Measurements from ENCODE around the gene USP21. TPM values are rescaled to one million over a fixed set of nuclear protein-coding genes. Genes with fewer than 3 reads are reported as not detected.

Gene USP21
- total and polyA plus RNA-seq, 9 of the 15 experiments (the other 6 are each of a cell fraction or from before 2014, with no cell fraction given): 4.9 to 52.4 (median 21.6) TPM

DNA sequence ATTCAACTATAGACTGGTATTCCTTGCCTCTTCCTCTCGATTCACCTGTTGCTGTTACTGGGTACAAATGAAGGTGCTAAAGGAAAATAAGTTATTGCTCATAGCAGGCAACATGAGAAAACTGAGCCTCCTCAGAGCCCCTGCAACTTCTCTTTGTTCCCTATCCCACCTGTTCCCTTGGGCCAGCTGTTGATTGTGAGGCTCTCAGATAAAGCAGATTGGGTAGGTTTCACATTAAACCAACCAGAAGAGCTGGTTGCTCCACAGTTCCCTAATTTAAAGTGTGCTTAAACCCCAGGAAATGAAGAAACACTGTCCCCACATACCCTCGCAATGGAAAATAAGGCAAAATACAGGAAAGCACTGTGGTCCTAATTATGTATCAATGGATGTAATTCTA, 31.7 kb upstream of the USP21 start:
- intact Hi-C loops (cut with micrococcal nuclease) (no loop called here), in situ Hi-C loops (cut with MboI) (no loop called here)
- FAIRE-seq (no peak), ATAC-seq (no peak), DNase-seq (ENCODE audit: extremely low read depth in 1 of 4, low spot score in 3 of 4) (no peak)
- H3K27me3 ChIP-seq (ENCODE audit: control insufficient read depth in 2 of 2, insufficient read depth in 2 of 2, low read length in 2 of 2): no peaks in the 10 kb centered on the region
- ChIA-PET POLR2A (interaction anchor here (0.9 to 3.1 kb wide), 4 partner anchors 11 to 82 kb away, joined by 3 to 39 read pairs (median 4); partner anchors contain the start of genes NIT1, PFDN2 and USF1), CTCF (ENCODE audit: low intra/inter-chr PET ratio) (no interaction called here)
- peaks cover 3 to 15% of the 10 kb centered on the region in 2 experiments; a peak in 3 of 5 replicates for H3K4me1 ChIP-seq (replicated peaks in 1 of 2; ENCODE audit: control insufficient read depth in 2 of 2, insufficient read depth in 2 of 2, low read length in 2 of 2)
- H3K4me2 ChIP-seq (ENCODE audit: insufficient read depth, low read length): no peak overlapping the region
- no peaks in the 10 kb centered on the region for H3K9me1 ChIP-seq (ENCODE audit: control insufficient read depth, insufficient read depth, low read length)
- TF ChIP-seq, protein P1, sequence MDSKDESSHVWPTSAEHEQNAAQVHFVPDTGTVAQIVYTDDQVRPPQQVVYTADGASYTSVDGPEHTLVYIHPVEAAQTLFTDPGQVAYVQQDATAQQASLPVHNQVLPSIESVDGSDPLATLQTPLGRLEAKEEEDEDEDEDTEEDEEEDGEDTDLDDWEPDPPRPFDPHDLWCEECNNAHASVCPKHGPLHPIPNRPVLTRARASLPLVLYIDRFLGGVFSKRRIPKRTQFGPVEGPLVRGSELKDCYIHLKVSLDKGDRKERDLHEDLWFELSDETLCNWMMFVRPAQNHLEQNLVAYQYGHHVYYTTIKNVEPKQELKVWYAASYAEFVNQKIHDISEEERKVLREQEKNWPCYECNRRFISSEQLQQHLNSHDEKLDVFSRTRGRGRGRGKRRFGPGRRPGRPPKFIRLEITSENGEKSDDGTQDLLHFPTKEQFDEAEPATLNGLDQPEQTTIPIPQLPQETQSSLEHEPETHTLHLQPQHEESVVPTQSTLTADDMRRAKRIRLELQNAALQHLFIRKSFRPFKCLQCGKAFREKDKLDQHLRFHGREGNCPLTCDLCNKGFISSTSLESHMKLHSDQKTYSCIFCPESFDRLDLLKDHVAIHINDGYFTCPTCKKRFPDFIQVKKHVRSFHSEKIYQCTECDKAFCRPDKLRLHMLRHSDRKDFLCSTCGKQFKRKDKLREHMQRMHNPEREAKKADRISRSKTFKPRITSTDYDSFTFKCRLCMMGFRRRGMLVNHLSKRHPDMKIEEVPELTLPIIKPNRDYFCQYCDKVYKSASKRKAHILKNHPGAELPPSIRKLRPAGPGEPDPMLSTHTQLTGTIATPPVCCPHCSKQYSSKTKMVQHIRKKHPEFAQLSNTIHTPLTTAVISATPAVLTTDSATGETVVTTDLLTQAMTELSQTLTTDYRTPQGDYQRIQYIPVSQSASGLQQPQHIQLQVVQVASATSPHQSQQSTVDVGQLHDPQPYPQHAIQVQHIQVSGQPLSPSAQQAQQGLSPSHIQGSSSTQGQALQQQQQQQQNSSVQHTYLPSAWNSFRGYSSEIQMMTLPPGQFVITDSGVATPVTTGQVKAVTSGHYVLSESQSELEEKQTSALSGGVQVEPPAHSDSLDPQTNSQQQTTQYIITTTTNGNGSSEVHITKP (IDR thresholded peaks at IDR 0.05; ENCODE audit: partially characterized antibody): no peak
- no peak for TF ChIP-seq SLC30A9 (CRISPR knock-in tag; IDR thresholded peaks at IDR 0.05)
- TF ChIP-seq CREBBP (IDR thresholded peaks at IDR 0.05; ENCODE audit: low read depth, low read length): no peak
- no peak for TF ChIP-seq RNF2 (IDR thresholded peaks at IDR 0.05)
- TF ChIP-seq, protein P2, sequence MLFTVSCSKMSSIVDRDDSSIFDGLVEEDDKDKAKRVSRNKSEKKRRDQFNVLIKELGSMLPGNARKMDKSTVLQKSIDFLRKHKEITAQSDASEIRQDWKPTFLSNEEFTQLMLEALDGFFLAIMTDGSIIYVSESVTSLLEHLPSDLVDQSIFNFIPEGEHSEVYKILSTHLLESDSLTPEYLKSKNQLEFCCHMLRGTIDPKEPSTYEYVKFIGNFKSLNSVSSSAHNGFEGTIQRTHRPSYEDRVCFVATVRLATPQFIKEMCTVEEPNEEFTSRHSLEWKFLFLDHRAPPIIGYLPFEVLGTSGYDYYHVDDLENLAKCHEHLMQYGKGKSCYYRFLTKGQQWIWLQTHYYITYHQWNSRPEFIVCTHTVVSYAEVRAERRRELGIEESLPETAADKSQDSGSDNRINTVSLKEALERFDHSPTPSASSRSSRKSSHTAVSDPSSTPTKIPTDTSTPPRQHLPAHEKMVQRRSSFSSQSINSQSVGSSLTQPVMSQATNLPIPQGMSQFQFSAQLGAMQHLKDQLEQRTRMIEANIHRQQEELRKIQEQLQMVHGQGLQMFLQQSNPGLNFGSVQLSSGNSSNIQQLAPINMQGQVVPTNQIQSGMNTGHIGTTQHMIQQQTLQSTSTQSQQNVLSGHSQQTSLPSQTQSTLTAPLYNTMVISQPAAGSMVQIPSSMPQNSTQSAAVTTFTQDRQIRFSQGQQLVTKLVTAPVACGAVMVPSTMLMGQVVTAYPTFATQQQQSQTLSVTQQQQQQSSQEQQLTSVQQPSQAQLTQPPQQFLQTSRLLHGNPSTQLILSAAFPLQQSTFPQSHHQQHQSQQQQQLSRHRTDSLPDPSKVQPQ (CRISPR knock-in tag; IDR thresholded peaks at IDR 0.05; ENCODE audit: borderline replicate concordance): no peak
- no peak for TF ChIP-seq NCOA6 (IDR thresholded peaks at IDR 0.05)
- TF ChIP-seq ZNF12 (CRISPR knock-in tag; IDR thresholded peaks at IDR 0.05): no peak
- TF ChIP-seq SNIP1 (IDR thresholded peaks at IDR 0.05; ENCODE audit: low read depth): no peak
- TF ChIP-seq ZNF347 (CRISPR knock-in tag; IDR thresholded peaks at IDR 0.05; ENCODE audit: low read depth): no peak
- no peak for TF ChIP-seq HCFC1 (IDR thresholded peaks at IDR 0.05; ENCODE audit: low read depth, low read length)
- TF ChIP-seq SAFB (IDR thresholded peaks at IDR 0.05; ENCODE audit: borderline replicate concordance, low read depth, low read length): no peak
- no peak for TF ChIP-seq C11orf30 (IDR thresholded peaks at IDR 0.05; ENCODE audit: low read depth)
- no peak for TF ChIP-seq HEY1 (CRISPR knock-in tag; IDR thresholded peaks at IDR 0.05; ENCODE audit: borderline replicate concordance)
- TF ChIP-seq HNRNPUL1 (IDR thresholded peaks at IDR 0.05; ENCODE audit: low read length): no peak
- TF ChIP-seq, protein P3, sequence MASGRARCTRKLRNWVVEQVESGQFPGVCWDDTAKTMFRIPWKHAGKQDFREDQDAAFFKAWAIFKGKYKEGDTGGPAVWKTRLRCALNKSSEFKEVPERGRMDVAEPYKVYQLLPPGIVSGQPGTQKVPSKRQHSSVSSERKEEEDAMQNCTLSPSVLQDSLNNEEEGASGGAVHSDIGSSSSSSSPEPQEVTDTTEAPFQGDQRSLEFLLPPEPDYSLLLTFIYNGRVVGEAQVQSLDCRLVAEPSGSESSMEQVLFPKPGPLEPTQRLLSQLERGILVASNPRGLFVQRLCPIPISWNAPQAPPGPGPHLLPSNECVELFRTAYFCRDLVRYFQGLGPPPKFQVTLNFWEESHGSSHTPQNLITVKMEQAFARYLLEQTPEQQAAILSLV (tag; IDR thresholded peaks at IDR 0.05): no peak
- no peak for TF ChIP-seq DDX20 (tag; IDR thresholded peaks at IDR 0.05; ENCODE audit: low read depth)
- peaks cover 3% of the 10 kb centered on the region; the same call in 1 of the 2 replicates for H4K20me1 ChIP-seq (replicated peaks; ENCODE audit: control insufficient read depth, insufficient read depth, low read length)
- WGBS (ENCODE audit: insufficient coverage, low coverage, missing lambda C conversion rate): 81% methylated on average over 2 of the region's 2 CpGs
- no peak overlapping the region for H3K27ac ChIP-seq (ENCODE audit: extremely low read depth, low read depth, low read length)
- H3K4me3 ChIP-seq: no peak overlapping the region
- H3K9me3 ChIP-seq (replicated peaks; ENCODE audit: control insufficient read depth, insufficient read depth, low read depth, low read length): no peaks in the 10 kb centered on the region
- peaks cover 69% of the 10 kb centered on the region for H3K36me3 ChIP-seq (ENCODE audit: control insufficient read depth, insufficient read depth, low read length)
- no peak overlapping the region for H2AFZ ChIP-seq (ENCODE audit: low read depth, low read length)
- peaks cover 40% of the 10 kb centered on the region for H3K79me2 ChIP-seq (ENCODE audit: control insufficient read depth, insufficient read depth, low read length)
- no TSS peak for BruUV-seq (replicated peaks)
- no peak overlapping the region for H3K9ac ChIP-seq (ENCODE audit: insufficient read depth in 1 of 2, low read depth in 2 of 2, low read length in 2 of 2)
